Measurements from ENCODE around the gene TAS2R3. TPM values are rescaled to one million over a fixed set of nuclear protein-coding genes. Genes with fewer than 3 reads are reported as not detected.
"Not testable (repeated sequence)": the region's sequence is repeated elsewhere in the genome, so short reads cannot be mapped to it uniquely, and the experiment has no call there.

TAS2R3 gene
- total and polyA plus RNA-seq, 2 donors from 2014 or later, result 2.7 TPM; not detected in 1

DNA sequence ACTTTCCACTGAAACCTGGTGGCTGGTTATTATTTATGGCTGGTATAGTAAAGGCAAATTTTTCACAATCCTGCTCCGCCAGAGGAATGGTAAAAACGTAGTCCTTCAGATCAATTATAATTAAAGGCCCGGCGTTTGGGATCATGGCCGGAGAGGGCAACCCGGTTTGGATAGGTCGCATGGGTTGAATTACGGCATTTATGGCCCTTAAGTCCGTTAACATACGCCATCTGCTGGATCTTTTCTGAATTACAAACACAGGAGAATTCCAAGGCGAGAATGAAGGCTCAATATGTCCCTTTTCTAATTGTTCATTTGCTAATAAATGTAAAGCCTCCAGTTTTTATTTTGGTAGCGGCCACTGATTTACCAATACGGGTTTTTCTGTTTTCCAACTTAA lies 11.3 kb upstream of the TAS2R3 start:
- H3K9ac ChIP-seq (ENCODE audit: low read length in 3 of 3), result no peak overlapping the region
- no peak for DNase-seq
- no peak for FAIRE-seq
- H3K4me1 ChIP-seq (ENCODE audit: control insufficient read depth in 2 of 3, insufficient read depth in 2 of 3, low read depth in 1 of 3, low read length in 3 of 3), result no peaks in the 10 kb centered on the region
- peaks cover 19 to 50% (median 24%) of the 10 kb centered on the region in 3 donors for H3K36me3 ChIP-seq (ENCODE audit: control insufficient read depth in 2 of 3, insufficient read depth in 3 of 3, low read length in 3 of 3)
- no peaks in the 10 kb centered on the region for H3K27me3 ChIP-seq (ENCODE audit: control insufficient read depth, insufficient read depth, low read length)
- TF ChIP-seq, protein P1, sequence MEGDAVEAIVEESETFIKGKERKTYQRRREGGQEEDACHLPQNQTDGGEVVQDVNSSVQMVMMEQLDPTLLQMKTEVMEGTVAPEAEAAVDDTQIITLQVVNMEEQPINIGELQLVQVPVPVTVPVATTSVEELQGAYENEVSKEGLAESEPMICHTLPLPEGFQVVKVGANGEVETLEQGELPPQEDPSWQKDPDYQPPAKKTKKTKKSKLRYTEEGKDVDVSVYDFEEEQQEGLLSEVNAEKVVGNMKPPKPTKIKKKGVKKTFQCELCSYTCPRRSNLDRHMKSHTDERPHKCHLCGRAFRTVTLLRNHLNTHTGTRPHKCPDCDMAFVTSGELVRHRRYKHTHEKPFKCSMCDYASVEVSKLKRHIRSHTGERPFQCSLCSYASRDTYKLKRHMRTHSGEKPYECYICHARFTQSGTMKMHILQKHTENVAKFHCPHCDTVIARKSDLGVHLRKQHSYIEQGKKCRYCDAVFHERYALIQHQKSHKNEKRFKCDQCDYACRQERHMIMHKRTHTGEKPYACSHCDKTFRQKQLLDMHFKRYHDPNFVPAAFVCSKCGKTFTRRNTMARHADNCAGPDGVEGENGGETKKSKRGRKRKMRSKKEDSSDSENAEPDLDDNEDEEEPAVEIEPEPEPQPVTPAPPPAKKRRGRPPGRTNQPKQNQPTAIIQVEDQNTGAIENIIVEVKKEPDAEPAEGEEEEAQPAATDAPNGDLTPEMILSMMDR (IDR thresholded peaks at IDR 0.05; ENCODE audit: borderline replicate concordance, extremely low read depth, insufficient read depth), result no peak
- peaks cover 3 to 6% (median 3%) of the 10 kb centered on the region in 3 donors for H3K9me3 ChIP-seq (ENCODE audit: control insufficient read depth in 2 of 3, insufficient read depth in 1 of 3, low read length in 3 of 3)
- H3K27ac ChIP-seq (ENCODE audit: low read depth in 2 of 2, low read length in 2 of 2), result no peak overlapping the region
- no peak overlapping the region for H3K4me3 ChIP-seq (ENCODE audit: low read length in 3 of 3)
- intact Hi-C loops (cut with DNase I), result no loop called here

DNA sequence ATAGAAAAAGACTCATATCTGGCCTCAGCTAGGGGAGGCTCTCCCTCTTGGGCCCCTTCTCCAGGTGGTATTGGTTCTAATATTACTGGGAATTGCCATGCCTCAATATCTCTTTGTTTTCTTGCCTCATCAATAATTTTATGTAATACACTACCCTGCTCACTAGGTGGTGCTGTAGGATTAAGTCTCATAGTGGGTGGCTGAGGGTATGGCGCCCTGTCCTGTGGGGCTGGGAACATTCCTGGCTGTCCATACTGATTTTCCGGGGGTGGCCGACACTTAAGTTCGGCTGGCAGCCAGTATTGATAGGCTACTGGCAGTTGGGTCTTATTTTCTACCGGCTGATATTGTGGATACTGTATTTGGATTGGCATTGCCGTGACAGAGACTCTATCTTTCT lies 9.0 kb upstream of the TAS2R3 start:
- FAIRE-seq, result no peak
- TF ChIP-seq, protein P1 (IDR thresholded peaks at IDR 0.05; ENCODE audit: borderline replicate concordance, extremely low read depth, insufficient read depth), result peak; percentile 41
- Histone ChIP-seq H3K27ac (ENCODE audit: low read depth in 2 of 2, low read length in 2 of 2) (no peak overlapping the region), H3K36me3 (ENCODE audit: control insufficient read depth in 2 of 3, insufficient read depth in 3 of 3, low read length in 3 of 3) (peaks cover 19 to 46% (median 19%) of the 10 kb centered on the region in 3 donors), H3K4me3 (ENCODE audit: low read length in 3 of 3) (no peak overlapping the region), H3K4me1 (ENCODE audit: control insufficient read depth in 2 of 3, insufficient read depth in 2 of 3, low read depth in 1 of 3, low read length in 3 of 3) (no peaks in the 10 kb centered on the region), H3K27me3 (ENCODE audit: control insufficient read depth, insufficient read depth, low read length) (no peaks in the 10 kb centered on the region), H3K9me3 (ENCODE audit: control insufficient read depth in 2 of 3, insufficient read depth in 1 of 3, low read length in 3 of 3) (peaks cover 1 to 6% (median 3%) of the 10 kb centered on the region in 3 donors), H3K9ac (ENCODE audit: low read length in 3 of 3) (no peak overlapping the region)
- intact Hi-C loops (cut with DNase I), result no loop called here
- peak in 1 of 5 donors; percentile 6 for DNase-seq

DNA sequence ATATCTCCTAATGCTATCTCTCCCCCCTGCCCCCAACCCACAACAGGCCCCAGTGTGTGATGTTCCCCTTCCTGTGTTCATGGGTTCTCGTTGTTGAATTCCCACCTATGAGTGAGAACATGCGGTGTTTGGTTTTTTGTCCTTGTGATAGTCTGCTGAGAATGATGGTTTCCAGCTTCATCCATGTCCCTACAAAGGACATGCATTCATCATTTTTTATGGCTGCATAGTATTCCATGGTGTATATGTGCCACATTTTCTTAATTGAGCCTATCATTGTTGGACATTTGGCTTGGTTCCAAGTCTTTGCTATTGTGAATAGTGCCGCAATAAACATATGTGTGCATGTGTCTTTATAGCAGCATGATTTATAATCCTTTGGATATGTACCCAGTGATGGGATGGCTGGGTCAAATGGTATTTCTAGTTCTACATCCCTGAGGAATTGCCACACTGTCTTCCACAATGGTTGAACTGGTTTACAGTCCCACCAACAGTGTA lies 6.2 kb downstream of the TAS2R3 start:
- H3K36me3 ChIP-seq (ENCODE audit: control insufficient read depth in 2 of 3, insufficient read depth in 3 of 3, low read length in 3 of 3); H3K27ac ChIP-seq (ENCODE audit: low read depth in 2 of 2, low read length in 2 of 2); intact Hi-C loops (cut with DNase I); H3K9me3 ChIP-seq (ENCODE audit: control insufficient read depth in 2 of 3, insufficient read depth in 1 of 3, low read length in 3 of 3); H3K27me3 ChIP-seq (ENCODE audit: control insufficient read depth, insufficient read depth, low read length); H3K9ac ChIP-seq (ENCODE audit: low read length in 3 of 3); FAIRE-seq; H3K4me3 ChIP-seq (ENCODE audit: low read length in 3 of 3); DNase-seq; H3K4me1 ChIP-seq (ENCODE audit: control insufficient read depth in 2 of 3, insufficient read depth in 2 of 3, low read depth in 1 of 3, low read length in 3 of 3): not testable (repeated sequence)

DNA sequence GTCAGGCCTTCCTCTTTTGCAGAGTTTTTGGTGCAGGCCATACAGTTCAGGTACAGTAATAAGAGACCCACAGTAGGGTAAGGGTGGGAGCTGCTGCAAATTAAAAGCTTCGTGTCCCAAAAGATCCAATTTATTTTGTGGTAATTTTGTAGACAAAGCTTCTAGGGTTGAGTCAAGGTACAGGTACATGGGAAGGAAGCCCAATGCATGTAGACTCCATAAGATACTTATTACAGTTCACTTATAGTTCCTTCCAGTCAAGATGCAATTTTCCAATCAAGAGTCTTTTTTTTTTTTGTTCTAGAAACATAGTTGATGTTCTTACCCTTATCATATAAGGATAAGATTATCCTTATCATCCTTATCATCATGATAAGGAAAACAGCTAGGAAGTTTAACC lies 12.5 kb downstream of the TAS2R3 start, which contains the start of gene TAS2R4:
TAS2R4 (plus strand) TSS at position 301 of the 400 bp plus-strand sequence. CDS start 1,815 bp downstream, outside the sequence.
- Histone ChIP-seq H3K4me3 (ENCODE audit: low read length in 3 of 3) (no peak within 1 kb of the TSS), H3K9ac (ENCODE audit: low read length in 3 of 3) (no peak within 1 kb of the TSS), H3K27ac (ENCODE audit: low read depth in 2 of 2, low read length in 2 of 2) (no peak within 1 kb of the TSS), H3K36me3 (ENCODE audit: control insufficient read depth in 2 of 3, insufficient read depth in 3 of 3, low read length in 3 of 3) (peaks cover 0 to 9% (median 3%) of the 10 kb centered on the region in 3 donors), H3K9me3 (ENCODE audit: control insufficient read depth in 2 of 3, insufficient read depth in 1 of 3, low read length in 3 of 3) (no peaks in the 10 kb centered on the region), H3K4me1 (ENCODE audit: control insufficient read depth in 2 of 3, insufficient read depth in 2 of 3, low read depth in 1 of 3, low read length in 3 of 3) (no peaks in the 10 kb centered on the region), H3K27me3 (ENCODE audit: control insufficient read depth, insufficient read depth, low read length) (no peaks in the 10 kb centered on the region)
- FAIRE-seq, result no peak
- TF ChIP-seq, protein P1 (IDR thresholded peaks at IDR 0.05; ENCODE audit: borderline replicate concordance, extremely low read depth, insufficient read depth), result no peak
- intact Hi-C loops (cut with DNase I), result no loop called here
- DNase-seq, result no peak
